ENCODE measurements around the gene PIRT.

The PIRT gene

GRCh38 chr17:10837921-10838320, at the start of gene PIRT:
Gene PIRT, minus strand, starts transcription at chr17:10838087. Its CDS starts 12,442 bp downstream, at chr17:10825645.
- no peaks in the 10 kb centered on the region for H3K4me1 ChIP-seq (ENCODE audit: low read length)
- TF ChIP-seq EZH2 (optimal IDR thresholded peaks at IDR 0.05; ENCODE audit: low read depth, low read length): no peak
- no peak within 1 kb of the TSS for H3K9ac ChIP-seq (ENCODE audit: low read length)
- H3K79me2 ChIP-seq (ENCODE audit: low read length): no peaks in the 10 kb centered on the region
- H3F3A ChIP-seq (ENCODE audit: insufficient read depth, low read length): no peaks in the 10 kb centered on the region
- no peak within 1 kb of the TSS for H3K4me3 ChIP-seq (ENCODE audit: low read length)
- no peaks in the 10 kb centered on the region for H3K9me3 ChIP-seq (replicated peaks; ENCODE audit: insufficient read depth, low read length)
- no peak for DNase-seq
- no peaks in the 10 kb centered on the region for H3K9me2 ChIP-seq (replicated peaks; ENCODE audit: insufficient read depth, low read length)
- H3K36me3 ChIP-seq (replicated peaks; ENCODE audit: insufficient read depth, low read length): no peaks in the 10 kb centered on the region
- no peaks in the 10 kb centered on the region for H3K27me3 ChIP-seq (replicated peaks; ENCODE audit: insufficient read depth, low read length)
- H4K20me1 ChIP-seq (ENCODE audit: insufficient read depth, low read length): no peaks in the 10 kb centered on the region
- H3K4me2 ChIP-seq (ENCODE audit: low read depth, low read length): no peak within 1 kb of the TSS
- H2AFZ ChIP-seq (ENCODE audit: low read length): no peak within 1 kb of the TSS
- no peak within 1 kb of the TSS for H3K27ac ChIP-seq (ENCODE audit: low read length)

GRCh38 chr17:10881959-10882358, 44.1 kb upstream of the PIRT start:
- H3K27ac ChIP-seq (ENCODE audit: low read length): no peak overlapping the region
- H3K4me3 ChIP-seq (ENCODE audit: low read length): no peak overlapping the region
- no peak overlapping the region for H3K9ac ChIP-seq (ENCODE audit: low read length)
- H3K27me3 ChIP-seq (replicated peaks; ENCODE audit: insufficient read depth, low read length): no peaks in the 10 kb centered on the region
- no peak for DNase-seq
- H3F3A ChIP-seq (ENCODE audit: insufficient read depth, low read length): no peaks in the 10 kb centered on the region
- no peaks in the 10 kb centered on the region for H3K9me2 ChIP-seq (replicated peaks; ENCODE audit: insufficient read depth, low read length)
- no peak overlapping the region for H3K4me2 ChIP-seq (ENCODE audit: low read depth, low read length)
- no peaks in the 10 kb centered on the region for H3K79me2 ChIP-seq (ENCODE audit: low read length)
- no peak overlapping the region for H2AFZ ChIP-seq (ENCODE audit: low read length)
- TF ChIP-seq EZH2phosphoT487 (IDR thresholded peaks at IDR 0.05; ENCODE audit: low read length) (no peak), EZH2 (optimal IDR thresholded peaks at IDR 0.05; ENCODE audit: low read depth, low read length) (no peak), CTCF (IDR thresholded peaks at IDR 0.05; ENCODE audit: low read length) (no peak)
- H3K9me3 ChIP-seq (replicated peaks; ENCODE audit: insufficient read depth, low read length): no peaks in the 10 kb centered on the region
- H4K20me1 ChIP-seq (ENCODE audit: insufficient read depth, low read length): no peaks in the 10 kb centered on the region
- no peaks in the 10 kb centered on the region for H3K36me3 ChIP-seq (replicated peaks; ENCODE audit: insufficient read depth, low read length)
- H3K4me1 ChIP-seq (ENCODE audit: low read length): no peaks in the 10 kb centered on the region

GRCh38 chr17:10879190-10879836, 41.4 kb upstream of the PIRT start:
- Histone ChIP-seq H3K27me3 (replicated peaks; ENCODE audit: insufficient read depth, low read length) (no peaks in the 10 kb centered on the region), H3K9ac (ENCODE audit: low read length) (no peak overlapping the region), H3K36me3 (replicated peaks; ENCODE audit: insufficient read depth, low read length) (no peaks in the 10 kb centered on the region), H3K4me2 (ENCODE audit: low read depth, low read length) (no peak overlapping the region), H3K9me3 (replicated peaks; ENCODE audit: insufficient read depth, low read length) (no peaks in the 10 kb centered on the region), H3K27ac (ENCODE audit: low read length) (no peak overlapping the region), H4K20me1 (ENCODE audit: insufficient read depth, low read length) (no peaks in the 10 kb centered on the region), H3K4me1 (ENCODE audit: low read length) (no peaks in the 10 kb centered on the region), H2AFZ (ENCODE audit: low read length) (no peak overlapping the region), H3F3A (ENCODE audit: insufficient read depth, low read length) (no peaks in the 10 kb centered on the region), H3K9me2 (replicated peaks; ENCODE audit: insufficient read depth, low read length) (no peaks in the 10 kb centered on the region), H3K79me2 (ENCODE audit: low read length) (no peaks in the 10 kb centered on the region), H3K4me3 (ENCODE audit: low read length) (no peak overlapping the region)
- TF ChIP-seq EZH2phosphoT487 (IDR thresholded peaks at IDR 0.05; ENCODE audit: low read length): no peak
- no peak for TF ChIP-seq CTCF (IDR thresholded peaks at IDR 0.05; ENCODE audit: low read length)
- TF ChIP-seq EZH2 (optimal IDR thresholded peaks at IDR 0.05; ENCODE audit: low read depth, low read length): no peak
- no peak for DNase-seq

GRCh38 chr17:10875984-10876555, 38.2 kb upstream of the PIRT start:
- Histone ChIP-seq H3F3A (ENCODE audit: insufficient read depth, low read length) (no peaks in the 10 kb centered on the region), H3K9me2 (replicated peaks; ENCODE audit: insufficient read depth, low read length) (no peaks in the 10 kb centered on the region), H3K4me3 (ENCODE audit: low read length) (no peak overlapping the region), H4K20me1 (ENCODE audit: insufficient read depth, low read length) (no peaks in the 10 kb centered on the region), H3K36me3 (replicated peaks; ENCODE audit: insufficient read depth, low read length) (no peaks in the 10 kb centered on the region), H3K27me3 (replicated peaks; ENCODE audit: insufficient read depth, low read length) (no peaks in the 10 kb centered on the region), H3K9ac (ENCODE audit: low read length) (no peak overlapping the region), H3K4me2 (ENCODE audit: low read depth, low read length) (no peak overlapping the region), H3K27ac (ENCODE audit: low read length) (no peak overlapping the region), H3K79me2 (ENCODE audit: low read length) (no peaks in the 10 kb centered on the region), H2AFZ (ENCODE audit: low read length) (no peak overlapping the region), H3K4me1 (ENCODE audit: low read length) (no peaks in the 10 kb centered on the region), H3K9me3 (replicated peaks; ENCODE audit: insufficient read depth, low read length) (no peaks in the 10 kb centered on the region)
- TF ChIP-seq CTCF (IDR thresholded peaks at IDR 0.05; ENCODE audit: low read length) (peak; percentile 55), EZH2phosphoT487 (IDR thresholded peaks at IDR 0.05; ENCODE audit: low read length) (no peak), EZH2 (optimal IDR thresholded peaks at IDR 0.05; ENCODE audit: low read depth, low read length) (no peak)
- DNase-seq: peak; percentile 18
